GM21526 (cell line): ENCODE data around the gene SYTL5.

Source experiments
- ATAC-seq: cut with Tn5 transposase; IDR thresholded peaks from one replicate; pipeline ENCODE4 v1.9.1; 2021; ENCODE audit warnings: moderate library complexity; ENCODE audit not compliant: unreplicated experiment, low FRiP score

SYTL5 gene

DNA sequence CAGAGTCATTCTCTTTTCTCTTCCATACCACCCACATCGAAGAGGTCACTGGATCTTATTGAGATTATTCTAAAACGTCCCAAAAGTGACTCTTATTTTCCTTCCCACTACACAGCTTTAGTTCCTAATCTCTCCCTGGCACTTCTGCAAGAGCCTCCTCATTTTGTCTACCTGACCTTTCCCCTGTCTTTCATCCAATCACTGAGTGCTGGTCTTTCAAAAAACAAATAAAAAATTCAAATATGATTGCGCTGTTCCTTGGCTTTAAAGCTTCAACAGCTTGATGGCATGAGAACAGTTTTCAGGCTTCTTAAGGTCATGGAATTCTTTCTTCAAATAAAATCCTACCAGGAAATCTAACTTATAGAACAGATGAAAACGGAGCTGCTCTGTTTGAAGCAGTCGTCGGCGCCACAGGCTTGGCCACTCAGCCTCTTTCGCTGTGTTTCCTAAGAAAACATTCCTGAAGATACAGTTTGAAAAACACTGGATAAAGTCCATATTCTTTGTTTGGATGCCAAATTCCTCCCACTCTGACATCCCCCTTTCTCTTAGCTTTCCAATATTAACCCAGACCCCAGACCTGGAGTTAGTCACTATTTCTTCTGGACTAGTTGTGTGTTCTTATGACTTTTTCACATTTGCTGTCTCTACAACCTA, 12.5 kb downstream of the SYTL5 start:
- no peak for ATAC-seq

DNA sequence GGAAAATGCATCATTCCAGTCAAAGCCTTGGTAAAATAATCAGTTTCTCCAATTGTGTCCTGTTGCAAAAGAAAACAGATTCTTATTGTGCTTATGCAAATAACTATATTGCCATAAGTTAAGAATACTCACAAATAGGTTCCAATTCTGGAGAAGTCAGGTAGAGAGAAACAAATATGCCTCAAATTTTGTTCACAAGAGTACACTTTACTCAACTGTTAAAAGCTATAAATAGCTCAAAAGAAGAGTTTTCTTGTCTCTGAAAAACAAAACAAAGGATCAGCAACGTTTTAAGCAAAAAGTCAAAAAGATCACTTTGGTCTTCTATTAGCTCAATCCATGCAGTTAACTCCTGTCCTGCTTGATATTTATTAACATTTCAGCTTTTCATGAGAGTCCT, 21.9 kb downstream of the SYTL5 start:
- ATAC-seq: no peak

GRCh38 chrX:38036466-38036865, 30.1 kb downstream of the SYTL5 start:
- no peak for ATAC-seq

- no peak for ATAC-seq
These were observed 32.1 kb downstream of the SYTL5 start for GRCh38 chrX:38038501-38038900.

GRCh38 chrX:38041237-38041636, 34.9 kb downstream of the SYTL5 start:
- ATAC-seq: no peak

GRCh38 chrX:38044701-38045100, 38.3 kb downstream of the SYTL5 start:
- ATAC-seq: no peak

- no peak for ATAC-seq
These were observed 39.3 kb downstream of the SYTL5 start for GRCh38 chrX:38045538-38046096.

- ATAC-seq: no peak
These were observed 42.5 kb downstream of the SYTL5 start for GRCh38 chrX:38048886-38049285.

GRCh38 chrX:38050806-38051205, 44.5 kb downstream of the SYTL5 start:
- no peak for ATAC-seq

GRCh38 chrX:38052096-38052495, 45.7 kb downstream of the SYTL5 start:
- no peak for ATAC-seq

DNA sequence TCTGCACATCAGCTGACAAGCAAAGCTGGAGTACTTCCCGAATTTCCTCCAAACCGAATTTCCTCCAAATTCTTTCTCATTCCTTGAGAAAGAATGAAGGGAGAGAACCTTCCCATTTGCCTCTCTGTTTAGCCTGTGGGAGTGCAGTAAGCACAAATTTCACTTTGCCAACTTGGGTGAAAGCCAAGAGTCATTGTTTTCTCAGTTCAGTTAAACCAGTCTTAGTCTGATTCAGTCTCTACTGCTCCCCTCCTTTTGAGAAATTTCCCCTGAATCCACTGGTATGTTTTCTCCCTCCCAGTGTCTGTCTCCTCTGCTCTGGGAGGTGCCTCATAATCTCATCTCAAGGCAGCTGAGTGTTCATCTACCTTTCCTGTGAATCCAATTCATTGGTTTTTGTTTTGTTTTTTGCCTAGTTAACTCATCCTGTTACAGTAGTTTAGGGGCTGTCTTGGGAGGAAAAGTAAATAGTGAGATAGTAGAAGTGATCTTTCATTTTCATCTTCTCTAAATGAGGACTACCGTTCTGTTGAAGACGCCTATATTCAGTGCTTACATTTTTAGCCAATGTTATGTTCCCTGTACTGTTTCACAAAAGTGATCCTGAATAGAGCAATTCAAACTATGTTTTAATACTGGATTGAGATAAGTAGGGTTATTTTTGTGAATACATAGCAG, 49.0 kb downstream of the SYTL5 start:
- ATAC-seq: no peak

DNA sequence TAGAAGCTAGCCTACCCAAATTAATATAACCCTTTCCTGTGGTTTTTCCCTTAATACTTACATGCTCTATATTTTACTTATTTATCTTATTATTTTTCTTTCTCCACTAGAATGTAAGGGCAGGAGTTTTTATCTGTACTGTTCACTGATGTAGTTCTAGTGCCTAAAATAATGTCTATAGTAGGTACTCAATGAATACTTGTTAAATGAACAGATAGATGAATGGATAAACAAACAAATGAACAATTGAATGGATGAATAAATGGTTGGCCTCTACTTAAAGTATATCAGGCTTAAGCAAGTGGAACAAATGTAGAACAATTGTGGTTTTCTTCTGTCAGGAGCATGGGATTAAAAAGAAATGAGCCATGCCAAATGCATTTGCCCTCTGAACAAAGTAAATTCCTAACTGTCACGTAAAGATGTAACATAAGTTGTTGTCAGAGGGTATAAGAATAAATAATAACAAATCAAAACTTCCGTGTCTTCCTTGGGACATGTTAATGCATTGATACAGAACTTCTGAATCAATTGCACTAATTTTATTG, 54.1 kb downstream of the SYTL5 start:
- no peak for ATAC-seq

DNA sequence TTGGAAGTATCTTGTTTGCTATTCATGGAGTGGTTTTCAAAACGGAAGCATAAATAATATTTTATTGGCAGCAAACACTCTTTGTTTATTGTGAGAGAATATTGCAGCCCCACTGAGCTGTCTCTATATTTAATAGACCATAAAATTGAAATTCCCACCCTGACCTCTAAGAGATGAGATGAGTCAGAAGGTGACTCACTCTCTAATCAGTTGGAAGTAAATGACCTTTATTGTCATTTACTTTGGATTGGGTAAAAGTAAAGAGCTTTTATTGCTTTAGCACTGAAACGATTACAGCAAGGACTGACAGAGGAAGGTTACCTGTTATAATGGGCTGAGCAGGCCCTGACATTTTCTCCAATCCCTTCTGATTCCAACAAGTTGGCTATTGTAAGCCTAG, 55.0 kb downstream of the SYTL5 start:
- ATAC-seq: no peak

DNA sequence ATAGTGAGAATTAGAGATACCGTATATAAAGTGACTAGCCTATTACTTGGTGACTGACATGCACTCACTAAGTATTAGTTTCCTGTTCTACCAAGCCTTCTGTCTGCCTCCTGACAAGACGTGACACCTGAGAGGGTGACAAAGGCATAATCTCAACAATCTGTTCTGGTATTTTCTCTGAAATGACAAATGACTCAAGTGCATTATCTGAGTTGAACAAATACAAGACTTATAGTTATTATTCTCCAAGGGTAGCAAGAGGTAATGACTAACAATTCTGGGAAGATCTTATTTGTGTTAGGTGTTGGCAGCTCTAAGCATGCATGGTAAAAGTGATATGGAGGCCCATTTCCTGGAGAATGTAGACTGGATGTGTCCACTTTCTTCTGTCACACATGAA, 60.6 kb downstream of the SYTL5 start:
- no peak for ATAC-seq

- no peak for ATAC-seq
These were observed 62.9 kb downstream of the SYTL5 start for GRCh38 chrX:38069273-38069672.

DNA sequence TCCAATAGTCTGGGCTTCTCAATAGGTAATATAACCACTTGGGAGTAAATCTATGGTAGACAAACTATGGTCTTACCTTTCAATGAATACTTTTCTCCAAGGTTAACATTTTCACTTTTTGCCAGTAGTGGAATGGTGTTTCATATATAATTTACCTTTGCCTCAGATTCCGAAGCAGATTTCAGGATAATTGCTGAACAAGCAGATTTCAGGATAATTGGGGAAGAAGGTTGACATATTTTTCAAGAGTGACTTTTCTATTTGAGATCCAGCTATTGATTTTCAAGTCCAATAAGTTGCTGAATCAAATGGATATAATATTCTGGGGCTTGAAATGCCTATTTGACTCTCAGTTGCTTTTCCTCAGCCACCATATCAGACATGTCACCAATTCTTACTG, 63.6 kb downstream of the SYTL5 start:
- no peak for ATAC-seq

- no peak for ATAC-seq
These were observed 73.1 kb downstream of the SYTL5 start for GRCh38 chrX:38079463-38079862.

DNA sequence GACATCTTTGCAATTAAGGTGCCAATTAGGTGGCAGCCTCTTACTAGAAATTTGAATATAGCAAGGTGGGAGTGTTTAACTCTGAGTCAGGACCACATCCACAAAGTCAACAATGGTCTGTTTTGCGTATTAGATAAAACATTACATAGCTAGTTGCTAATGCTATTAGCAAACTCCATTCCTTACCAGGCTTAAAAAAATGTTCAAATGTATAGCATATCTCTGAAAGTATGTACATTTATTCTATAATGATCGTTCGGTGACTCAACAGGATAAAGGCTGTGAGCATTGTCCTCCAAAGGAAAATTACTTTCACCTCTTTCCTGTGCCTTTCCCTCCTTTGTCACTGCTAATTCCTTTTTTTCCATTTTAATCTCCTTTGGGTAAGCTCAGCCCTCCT, 74.5 kb downstream of the SYTL5 start:
- ATAC-seq: no peak

- no peak for ATAC-seq
These were observed 75.6 kb downstream of the SYTL5 start for GRCh38 chrX:38081909-38082308.

DNA sequence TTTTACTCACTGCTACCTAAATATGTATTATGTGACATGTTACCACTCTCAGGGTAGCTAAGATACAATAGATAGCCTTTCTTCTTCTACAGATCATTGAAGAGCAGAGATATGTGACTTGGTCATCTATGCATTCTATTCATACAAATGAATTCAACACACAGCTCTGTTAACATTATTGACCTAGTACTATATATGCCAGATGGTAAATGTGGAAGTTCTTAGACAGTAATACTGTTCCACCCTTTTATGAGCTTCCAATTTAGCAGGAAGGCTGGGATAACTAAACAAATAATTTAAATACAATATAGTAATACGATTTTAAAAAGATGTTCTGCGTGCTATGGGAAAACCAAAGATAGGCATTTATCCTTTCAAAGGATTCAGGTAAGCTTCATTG, 76.0 kb downstream of the SYTL5 start:
- no peak for ATAC-seq

DNA sequence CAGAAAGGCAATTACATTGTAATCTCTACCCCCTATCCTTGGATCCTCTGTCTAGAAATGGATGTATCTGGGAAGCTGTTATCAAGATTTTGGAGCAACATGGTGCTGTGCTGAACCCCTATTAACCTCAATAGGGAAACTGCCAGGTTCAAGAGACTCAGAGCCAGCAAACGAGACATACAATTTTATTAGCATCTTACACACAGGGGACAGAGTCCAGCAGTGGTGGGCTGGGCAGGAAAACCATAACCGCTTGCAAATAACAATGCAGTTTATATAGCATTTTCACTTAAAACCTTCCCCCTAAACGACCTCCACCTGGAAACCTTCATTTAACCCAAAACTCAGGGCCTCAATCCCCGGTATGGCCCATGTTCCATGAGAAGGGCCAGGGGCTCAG, 79.5 kb downstream of the SYTL5 start:
- no peak for ATAC-seq
